ENCODE results near the gene FLNC. TPM values are rescaled to one million over a fixed set of nuclear protein-coding genes. Genes with fewer than 3 reads are reported as not detected.

The FLNC gene
- total and polyA plus RNA-seq, 9 of the 15 experiments (the other 6 are each of a cell fraction or from before 2014, with no cell fraction given): 0.90 to 155 (median 28.8) TPM

GRCh38 chr7:128879461-128879938 lies 49.3 kb downstream of the FLNC start (continued):
- TF ChIP-seq CHD2 (IDR thresholded peaks at IDR 0.05; ENCODE audit: low read depth, low read length) (no peak), ZNF318 (IDR thresholded peaks at IDR 0.05; ENCODE audit: borderline replicate concordance in 1 of 2, low read depth in 1 of 2) (no peak), TCF7L2 (IDR thresholded peaks at IDR 0.05; ENCODE audit: low read depth, low read length) (no peak), ZNF583 (CRISPR knock-in tag; IDR thresholded peaks at IDR 0.05) (no peak), TOE1 (IDR thresholded peaks at IDR 0.05; ENCODE audit: borderline replicate concordance) (peak; percentile 67; the same call in 1 of the 2 replicates), TOE1 (CRISPR knock-in tag; IDR thresholded peaks at IDR 0.05; ENCODE audit: borderline replicate concordance, low read depth) (no peak), E2F4 (CRISPR knock-in tag; IDR thresholded peaks at IDR 0.05; ENCODE audit: low read depth) (no peak), TFE3 (CRISPR knock-in tag; IDR thresholded peaks at IDR 0.05) (peak; percentile 19; the same call in 1 of the 2 replicates), HNRNPUL1 (IDR thresholded peaks at IDR 0.05; ENCODE audit: low read length) (no peak), CTCF (IDR thresholded peaks at IDR 0.05 in 2 of 3, conservative IDR thresholded peaks at IDR 0.05 in 1 of 3; ENCODE audit: insufficient read depth in 2 of 3, low read depth in 1 of 3, low read length in 3 of 3) (0 out of 6 replicates have a peak, but pooled peaks of 1 of the 3 experiments have one; percentile 13), MITF (IDR thresholded peaks at IDR 0.05) (0 out of 2 replicates have a peak, but pooled peaks have one; percentile 11), SRSF3 (IDR thresholded peaks at IDR 0.05; ENCODE audit: insufficient read depth, low read length) (no peak)
